Dermis blood vessel endothelial cell (primary cell): ENCODE data around the gene PCGF5. TPM values are rescaled to one million over a fixed set of nuclear protein-coding genes. Genes with fewer than 3 reads are reported as not detected.
"Not testable (repeated sequence)": the region's sequence is repeated elsewhere in the genome, so short reads cannot be mapped to it uniquely, and the experiment has no call there.

Experiments
- DNase-seq: peaks from one replicate; pipeline ENCODE4 v3.0.0; 2010
- total RNA-seq: library from RNA; depleted of rRNA; stranded (reverse); fragments of >200 nt; gene quantifications from 2 replicates; pipeline ENCODE4 v1.2.3, GENCODE V29; 2014

Gene PCGF5
- total RNA-seq: 41.2 and 45.6 TPM in 2 replicates

DNA sequence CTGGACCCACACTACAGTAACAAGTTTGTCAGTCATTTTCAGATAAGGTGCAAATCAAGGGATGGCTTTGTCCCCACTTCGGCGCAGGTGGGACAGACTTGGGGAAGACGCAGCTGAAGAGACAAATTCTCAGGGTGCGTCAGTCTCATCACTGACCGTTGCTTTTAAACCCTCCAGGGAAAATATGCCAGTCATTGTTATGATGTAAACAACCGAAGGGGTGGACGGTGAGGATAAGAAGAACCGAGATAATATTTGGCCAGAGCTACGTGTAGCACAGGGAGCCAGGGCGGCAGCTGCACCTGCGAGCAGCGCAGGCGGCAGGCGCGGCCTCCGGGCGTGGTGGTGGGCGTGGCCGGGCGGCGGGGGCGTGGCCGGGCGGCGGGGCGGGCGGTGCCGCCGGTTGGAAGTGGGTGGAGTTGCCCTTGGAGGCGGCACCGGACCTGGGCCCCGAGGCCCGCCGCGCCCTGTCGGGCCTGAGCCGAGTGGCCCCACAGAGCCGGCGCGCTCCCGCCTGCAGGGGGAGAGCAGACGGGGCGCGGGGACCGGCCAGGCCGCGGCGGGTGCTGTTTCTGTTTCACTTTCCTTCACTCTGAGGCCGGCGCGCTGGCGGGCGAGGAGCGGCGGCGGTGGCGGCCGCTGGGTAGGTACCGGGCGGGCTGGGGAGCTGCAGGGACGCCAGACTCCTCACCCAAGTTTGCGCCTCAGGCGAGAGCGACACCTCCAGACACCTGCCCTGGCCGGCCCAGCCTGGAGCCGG is at the start of gene PCGF5:
Gene PCGF5 (plus strand): TSS at position 470 of the 760 bp plus-strand sequence. CDS start 2,209 bp downstream, outside the sequence.
- DNase-seq: peak; percentile 93

DNA sequence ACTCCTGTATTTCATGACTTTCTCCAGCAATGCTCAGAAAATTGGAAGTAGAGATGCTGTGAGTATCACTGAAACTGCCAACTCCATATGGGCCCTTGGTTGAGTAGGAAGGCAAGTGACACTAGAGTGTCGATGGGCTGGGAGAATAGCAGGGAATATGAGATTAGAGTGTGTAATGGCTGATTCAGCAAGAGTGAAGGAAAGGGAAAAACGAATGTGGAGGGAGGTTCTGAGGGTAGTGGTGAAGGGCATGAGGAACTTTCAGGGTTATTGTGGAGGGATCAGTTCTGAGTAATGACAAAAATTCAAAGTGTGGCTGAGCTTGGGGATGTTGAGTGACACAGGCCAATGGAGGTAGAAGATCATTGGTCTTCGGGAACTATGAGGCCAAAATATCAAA is 49.0 kb upstream of the PCGF5 start:
- no peak for DNase-seq

DNA sequence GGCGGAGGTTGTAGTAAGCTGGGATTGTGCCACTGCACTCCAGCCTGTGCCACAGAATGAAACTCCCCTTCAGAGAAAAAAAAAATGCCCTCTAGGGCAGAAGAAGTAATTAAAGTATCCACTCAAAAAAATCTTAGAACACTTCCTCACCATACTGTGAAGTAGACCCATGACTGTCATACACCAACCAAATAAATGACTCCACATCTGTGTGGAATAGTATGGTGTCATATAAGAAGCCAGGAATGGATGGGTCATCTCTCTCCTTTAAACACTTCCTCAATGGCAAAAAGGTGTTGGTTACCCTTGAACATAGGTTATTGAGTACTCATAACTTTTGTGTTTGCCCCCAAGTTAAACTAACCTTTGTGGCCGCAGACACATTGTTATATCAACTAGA is 48.1 kb upstream of the PCGF5 start:
- no peak for DNase-seq

DNA sequence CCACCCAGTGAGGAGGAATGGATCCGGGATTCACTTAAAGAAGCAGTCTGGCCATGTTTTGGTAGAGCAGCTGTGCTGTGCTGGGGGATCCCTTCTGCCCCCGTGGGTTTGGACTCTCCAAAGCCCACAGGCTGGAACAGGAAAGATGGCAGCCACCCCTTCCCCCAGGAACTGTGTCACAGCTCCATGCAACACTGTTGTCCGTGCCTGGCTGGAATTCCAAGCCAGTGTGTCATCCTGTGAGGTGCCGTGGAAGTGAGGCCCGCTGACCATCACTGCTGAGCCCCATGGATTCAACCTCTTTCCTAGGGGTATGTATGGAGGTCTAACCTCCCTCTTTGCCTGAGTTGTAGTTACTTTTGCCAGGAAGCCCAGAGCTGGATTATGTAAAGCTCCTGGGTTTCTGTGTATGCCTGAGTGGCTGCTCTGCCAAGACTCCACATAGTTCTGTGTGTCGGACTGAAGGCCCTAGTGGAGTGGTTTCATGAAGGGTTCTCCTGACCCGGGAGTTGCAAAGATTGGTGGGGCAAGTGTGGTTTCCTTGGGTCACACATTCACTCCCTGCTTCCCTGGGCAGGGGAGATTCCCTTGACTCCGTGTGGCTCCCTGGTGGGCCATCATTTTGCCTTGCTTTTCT is 35.1 kb upstream of the PCGF5 start:
- peak; percentile 38 for DNase-seq

DNA sequence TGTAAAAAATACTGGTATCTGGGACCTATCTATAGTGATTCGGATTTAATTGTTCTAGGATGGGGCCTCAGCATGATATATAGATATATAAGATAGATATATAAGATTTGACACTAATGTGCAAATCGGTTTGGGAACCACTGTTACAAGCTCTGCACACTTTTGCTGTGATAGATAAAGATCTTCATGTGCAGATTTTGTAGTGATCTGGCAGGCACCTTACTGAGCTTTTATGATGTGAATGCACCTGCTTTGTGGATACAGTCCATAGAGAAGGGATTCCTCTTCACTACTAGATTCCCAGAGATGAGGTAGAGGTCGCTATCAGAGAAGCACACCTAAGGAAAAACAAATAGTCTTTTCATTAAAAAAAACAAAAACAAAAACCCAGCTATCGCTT is 33.3 kb upstream of the PCGF5 start:
- DNase-seq: no peak

DNA sequence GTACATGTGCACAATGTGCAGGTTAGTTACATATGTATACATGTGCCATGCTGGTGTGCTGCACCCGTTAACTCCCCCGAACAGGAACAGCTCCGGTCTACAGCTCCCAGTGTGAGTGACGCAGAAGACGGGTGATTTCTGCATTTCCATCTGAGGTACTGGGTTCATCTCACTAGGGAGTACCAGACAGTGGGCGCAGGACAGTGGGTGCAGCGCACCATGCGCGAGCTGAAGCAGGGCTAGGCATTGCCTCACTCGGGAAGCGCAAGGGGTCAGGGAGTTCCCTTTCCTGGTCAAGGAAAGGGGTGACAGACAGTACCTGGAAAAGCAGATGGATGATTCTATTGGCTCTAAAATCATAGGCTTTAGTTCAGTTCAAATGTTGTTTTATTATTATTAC is 32.5 kb upstream of the PCGF5 start:
- not testable (repeated sequence) for DNase-seq

DNA sequence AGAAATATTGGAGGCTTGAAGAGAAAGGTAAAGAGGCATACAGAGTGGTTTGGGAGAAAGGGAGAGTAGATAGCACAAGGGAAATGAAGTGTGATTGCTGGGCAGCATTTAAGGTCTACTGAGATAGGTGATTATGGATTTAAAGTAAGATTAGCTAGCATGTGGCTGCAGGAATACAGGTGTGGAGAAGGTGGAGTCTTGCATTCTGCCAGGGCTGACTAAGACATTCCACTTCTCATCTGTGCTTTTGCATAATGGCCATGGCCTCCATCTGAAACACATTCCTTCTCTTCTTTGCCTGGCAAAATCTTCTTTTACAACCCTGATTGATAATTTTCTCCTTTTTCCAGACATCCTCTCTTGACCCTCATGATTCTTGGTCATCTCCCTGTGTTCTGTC is 31.6 kb upstream of the PCGF5 start:
- no peak for DNase-seq

DNA sequence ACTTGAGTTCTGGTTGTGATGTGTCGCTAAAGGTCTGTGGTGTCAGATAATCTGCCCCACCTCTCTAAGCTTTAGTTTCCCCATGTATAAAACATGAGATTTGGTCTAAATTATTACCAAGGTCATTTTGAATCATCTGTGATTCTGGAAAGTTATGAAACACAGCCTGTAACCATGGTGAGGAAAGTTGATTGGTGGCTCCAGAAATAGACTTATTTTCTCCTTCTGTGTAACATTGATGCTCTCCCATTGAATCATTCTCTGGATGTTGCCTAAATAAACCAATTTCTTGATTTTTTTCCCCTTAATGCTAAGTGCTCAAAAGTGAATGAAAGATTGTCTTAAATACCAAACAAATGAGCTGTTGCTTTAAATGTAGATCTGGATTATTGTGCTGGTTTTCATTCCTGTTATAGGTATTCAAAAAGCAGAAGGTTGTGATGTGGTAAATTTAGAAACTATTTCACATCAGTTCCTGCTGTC is 30.0 kb upstream of the PCGF5 start:
- no peak for DNase-seq

DNA sequence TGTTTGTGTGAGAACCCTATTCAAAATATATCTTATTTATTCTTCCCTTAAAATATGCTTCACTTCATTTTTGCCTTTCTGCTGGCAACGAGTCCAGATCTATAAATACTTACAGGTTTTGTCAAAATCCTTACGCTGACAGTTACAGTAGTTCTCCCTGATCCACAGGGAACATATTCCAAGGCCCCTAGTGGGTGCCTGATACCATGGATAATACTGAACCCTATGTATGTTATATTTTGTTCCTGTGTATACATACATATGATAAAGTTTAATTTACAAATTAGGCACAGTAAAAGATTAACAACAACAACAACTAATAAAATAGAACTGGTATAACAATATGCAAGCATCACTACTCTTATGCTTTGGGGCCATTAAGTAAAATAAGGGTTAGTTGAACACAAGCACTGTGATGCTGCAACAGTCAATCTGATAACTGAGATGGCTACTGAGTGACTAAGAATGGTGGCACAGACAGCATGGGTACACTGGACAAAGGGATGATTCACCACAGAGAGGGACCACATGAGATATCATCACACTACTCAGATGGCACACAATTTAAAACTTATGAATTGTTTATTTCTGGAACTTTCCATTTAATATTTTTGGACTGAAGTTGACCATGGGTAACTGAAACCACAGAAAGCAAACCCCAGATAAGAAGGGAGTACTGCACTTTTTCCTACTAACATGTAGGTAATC is 29.4 kb upstream of the PCGF5 start:
- no peak for DNase-seq

DNA sequence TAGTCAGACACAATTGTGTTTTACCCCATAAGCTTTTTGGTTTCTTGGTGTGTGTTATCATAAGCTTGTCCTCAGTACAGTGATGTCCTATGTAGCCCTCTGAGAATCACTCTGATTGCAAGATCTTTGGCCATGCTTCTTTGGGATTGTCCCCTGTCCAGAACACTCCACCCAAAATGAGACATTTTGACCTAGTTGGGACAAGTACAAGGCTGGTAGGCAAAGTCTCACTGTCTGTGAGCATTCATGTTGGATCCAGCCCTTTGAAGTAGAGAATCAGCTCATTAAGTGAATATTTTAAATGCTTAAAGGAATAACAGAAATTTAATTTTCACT is 28.9 kb upstream of the PCGF5 start:
- DNase-seq: no peak

DNA sequence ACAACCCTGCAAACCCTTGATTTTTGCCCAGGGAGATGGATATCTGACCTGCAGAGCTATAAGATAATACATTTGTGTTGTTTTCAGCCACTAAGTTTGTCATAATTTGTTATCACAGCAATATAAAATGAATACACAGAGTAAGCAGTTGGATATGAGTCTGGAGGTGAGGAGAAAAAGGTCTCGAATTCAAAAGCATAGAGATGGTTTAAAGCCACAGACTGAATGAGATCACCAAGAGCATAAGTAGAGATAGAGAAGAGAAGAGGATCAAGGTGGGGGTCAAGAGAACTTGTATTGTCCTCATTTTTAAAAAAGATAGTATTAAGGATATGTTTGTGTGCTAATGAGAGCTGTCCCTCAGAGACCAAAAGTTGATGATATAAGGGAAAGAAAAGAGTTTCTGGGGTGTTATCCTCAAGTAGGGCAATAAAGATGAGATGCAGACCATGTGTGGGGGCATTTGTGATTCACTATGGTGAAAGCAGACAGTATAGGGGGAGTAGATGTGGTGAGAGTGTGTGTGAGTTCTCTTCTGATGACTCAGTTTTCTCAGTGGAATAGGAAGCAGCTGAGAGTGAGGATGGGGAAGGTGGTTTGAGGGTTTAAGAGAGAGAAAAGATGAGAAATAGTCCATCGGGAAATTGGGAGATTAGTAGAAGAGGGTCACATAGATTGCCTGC is 25.8 kb upstream of the PCGF5 start:
- DNase-seq: no peak

DNA sequence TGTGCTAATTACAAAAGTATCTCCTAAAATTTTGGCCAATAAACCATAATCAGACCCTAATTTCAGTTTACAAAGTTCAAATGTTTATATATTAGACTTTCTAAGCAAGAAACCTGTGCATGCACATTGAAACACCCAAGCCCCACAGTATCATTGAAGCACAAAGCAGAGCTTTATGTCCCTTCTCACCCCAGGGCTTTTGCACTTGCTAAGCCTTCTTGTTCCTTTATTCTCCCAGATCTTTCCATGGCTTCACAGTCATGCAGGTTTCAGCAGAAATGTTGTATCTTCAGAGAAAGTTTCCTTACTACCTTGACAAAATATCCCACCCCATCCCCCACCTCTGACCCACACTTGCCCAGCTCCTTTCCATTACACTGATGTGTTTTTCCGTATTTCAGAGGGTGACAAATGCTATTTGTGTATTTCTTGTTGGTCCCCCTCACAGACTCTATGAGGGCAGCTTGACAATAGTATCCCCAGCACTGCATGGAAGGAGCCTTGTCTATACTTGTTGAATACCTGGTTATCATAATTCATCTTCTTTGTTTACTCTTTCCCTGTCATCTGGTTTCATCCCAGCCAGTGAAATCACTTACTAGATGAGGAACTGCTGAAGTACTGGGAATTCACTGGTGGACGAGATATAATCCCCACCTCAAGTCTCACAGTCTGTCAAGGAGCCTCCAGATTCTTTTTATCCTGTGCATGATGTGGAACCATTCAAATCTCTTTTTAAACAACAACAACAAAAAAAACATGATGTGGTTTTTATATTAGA is 24.0 kb upstream of the PCGF5 start:
- DNase-seq: no peak

DNA sequence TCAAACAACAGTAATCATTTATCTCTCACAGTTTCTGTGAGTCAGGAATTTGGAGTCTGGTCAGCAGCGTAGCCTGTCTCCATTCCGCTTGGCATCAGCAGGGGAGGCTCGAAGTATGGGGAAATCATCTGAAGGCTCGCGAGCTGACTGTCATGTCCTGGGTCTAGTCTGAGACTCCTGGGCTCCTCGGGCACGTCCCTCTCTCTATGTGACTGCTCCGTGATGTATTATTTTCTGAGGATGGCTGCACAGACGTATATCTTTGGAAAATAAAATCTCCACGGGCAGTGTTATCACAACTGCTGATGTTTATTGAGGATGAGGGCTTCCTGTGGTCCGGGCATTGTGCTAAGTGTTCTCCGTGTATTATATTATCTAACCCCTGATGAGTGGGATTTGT is 23.3 kb upstream of the PCGF5 start:
- no peak for DNase-seq

DNA sequence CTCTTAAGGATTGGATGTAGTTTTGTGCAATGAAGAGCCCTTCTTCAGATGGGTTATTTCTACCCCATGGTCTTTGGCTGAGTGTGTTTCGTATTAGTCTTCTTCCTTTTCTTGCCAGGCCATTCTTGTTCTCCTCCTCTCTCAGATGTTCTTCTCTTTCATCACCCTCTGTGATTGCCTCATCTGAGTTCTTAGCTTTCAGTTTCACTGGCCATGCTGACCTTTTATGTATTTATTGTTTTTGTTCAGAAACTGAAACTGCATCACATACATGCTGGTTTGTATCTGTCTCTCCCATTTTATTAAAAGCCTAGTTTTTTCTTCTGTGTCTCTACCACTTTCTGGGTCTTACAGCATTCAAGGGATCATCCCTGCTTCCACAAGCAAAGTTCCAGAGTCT is 21.7 kb upstream of the PCGF5 start:
- no peak for DNase-seq

DNA sequence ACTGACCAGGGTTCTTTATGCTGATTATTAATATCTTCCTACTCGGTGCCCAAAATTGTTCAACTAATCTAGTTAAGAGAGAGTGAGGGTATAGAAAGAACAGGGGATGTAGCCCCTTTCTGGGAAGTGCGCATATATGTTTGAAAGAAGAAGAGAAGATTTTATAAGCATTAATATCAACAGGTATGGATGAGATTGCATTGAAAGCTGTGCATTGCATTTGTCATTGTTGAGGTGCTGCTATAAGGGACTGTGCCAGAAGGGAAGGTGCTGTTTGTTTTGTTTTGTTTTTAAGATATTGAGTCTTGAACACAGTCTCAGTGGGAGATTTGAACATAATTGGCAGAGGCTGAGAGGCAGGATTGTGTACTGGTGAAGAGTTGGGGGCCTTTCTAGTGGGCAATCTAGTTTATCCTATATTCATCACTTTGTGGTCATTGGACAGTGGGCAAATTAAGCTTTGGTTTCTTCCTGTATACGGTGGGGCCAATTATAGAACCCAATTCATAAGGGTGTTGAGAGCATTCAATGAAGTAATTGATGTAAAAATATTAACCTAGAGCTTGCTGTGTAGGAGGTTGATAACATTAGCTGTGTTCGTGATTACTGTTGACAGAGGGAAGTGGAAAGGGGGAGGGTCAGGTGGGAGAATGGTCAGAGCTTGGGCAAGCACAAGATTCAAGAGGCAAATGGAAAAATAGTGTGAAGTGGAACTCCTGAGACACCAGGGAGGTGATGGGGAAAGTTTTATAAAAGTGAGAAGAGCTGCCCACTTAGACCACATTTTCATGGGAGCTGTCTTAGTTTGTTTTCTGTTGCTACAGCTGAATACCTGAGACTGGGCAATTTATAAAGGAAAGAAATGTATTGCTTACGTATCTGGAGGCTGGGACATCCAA is 19.9 kb upstream of the PCGF5 start:
- DNase-seq: no peak

DNA sequence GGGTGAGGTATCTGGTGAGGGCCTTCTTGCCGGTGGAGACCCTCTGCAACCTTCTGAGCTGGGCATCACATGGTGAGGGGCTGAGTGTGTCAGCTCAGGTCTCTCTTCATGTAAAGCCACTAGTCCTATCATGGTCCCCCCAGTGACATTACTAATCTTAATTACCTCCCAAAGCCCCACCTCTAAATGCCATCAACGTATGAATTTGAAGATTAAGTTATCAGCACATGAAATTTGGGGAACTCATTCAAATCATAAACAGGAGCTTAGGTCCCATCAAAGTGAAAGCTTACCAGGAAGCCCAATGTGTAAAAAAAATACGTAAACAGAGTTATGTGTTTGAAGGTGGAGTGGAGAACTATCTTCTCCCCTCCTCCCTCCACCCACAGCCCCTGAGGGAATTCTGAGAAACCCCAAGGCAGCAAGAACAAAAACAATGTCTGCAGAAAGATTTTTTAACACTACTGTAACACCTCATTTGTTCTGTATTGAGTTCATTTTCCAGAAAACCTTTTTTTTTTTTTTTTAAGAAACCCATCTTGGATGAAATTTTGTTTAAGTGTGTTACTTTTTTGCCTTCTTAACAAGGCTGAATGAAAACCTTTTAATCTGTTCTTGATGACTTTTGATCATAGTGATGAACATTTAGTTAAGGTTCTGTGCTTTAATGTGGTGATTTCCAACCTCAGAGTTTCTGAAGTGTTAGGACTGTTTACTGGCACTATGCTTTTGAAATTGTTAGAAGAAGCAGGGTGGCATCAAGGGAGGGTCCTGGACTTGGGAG is 19.1 kb upstream of the PCGF5 start:
- DNase-seq: no peak

DNA sequence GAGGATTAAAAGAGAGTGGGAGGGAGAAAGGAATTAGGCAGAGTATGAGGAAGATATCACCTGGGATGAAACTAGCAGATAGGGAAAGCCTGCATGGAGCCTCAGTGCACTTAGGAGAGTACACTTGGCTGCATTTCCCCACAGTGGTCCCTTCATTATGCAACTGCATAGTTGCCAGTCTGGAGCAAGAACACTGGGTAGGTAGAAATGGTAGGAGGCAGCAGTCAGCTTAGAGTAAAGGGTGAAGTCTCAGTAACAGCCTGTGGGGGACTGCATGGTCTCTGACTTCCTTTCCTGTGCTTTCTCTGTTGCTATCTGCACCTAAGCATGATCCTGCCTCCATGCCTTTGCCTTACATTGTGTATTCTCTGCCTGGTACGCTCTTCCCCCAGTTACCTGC is 14.0 kb upstream of the PCGF5 start:
- DNase-seq: no peak

DNA sequence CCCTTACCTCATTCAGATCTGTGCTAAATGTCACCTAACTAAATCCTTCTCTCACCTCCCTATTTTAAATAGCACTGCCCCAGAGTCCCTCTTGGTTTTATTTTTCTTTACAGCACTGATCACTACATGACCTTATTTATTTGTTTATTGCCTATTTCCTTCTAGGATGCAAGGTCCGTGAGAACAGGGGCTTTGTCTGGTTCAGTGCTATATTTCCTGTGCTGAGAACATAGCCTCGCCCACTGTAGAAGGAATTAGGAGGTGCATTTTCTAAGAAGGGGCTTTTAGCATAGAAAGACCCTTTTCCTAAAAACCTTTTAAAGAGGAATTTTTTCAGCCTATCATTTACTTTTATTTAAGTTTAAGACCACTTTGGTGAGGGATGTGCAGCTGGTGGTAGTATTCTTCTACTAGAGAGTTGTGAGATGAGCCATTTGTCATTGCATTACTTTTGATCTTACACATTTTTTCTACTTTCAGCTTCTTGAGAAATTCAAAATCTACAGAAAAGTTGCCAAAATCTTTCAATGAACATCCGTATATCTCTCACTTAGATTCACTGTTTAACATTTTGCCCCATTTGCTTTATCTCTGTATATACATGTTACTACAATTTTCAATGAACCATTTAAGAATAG is 13.5 kb upstream of the PCGF5 start:
- no peak for DNase-seq

DNA sequence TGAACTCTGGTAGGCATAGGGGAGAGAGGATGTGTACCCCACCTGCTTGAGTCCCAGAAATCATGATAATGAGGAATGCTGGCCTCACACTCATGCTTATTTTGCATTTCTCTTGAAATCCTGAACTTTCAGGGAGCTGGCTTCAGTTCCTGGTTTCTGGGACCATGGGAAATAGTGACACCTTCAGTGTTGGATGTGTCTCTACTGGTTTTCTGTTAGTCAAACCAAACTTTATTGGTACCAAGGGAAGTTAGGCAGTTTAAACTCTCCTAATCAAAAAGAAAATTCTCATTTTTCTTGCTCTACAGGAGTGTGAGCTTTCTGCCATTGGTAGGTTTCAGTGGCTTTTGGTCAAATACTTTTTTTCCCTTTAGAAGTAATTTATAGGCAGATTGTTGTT is 11.8 kb upstream of the PCGF5 start:
- DNase-seq: no peak

DNA sequence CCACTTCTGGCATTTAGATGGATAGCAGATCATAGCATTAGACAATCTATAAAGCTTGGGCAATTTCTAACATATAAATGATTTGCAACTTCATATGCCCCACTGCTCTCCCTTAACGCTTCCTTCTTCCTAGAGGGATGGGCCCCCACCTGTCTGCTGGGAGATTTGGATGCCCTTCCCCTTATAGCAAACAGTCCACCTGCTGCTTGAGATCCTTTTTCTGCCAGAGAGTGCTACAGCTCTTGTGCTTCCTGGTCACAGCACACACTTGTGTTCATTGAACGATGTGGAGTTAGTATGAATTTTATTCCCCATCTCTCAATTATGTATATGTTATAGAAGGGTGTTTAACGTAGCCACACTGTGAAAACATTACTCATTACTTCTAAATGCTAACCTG is 10.4 kb upstream of the PCGF5 start:
- DNase-seq: no peak
